GM12878 (cell line): ENCODE measurements around the gene ATXN2. TPM values are rescaled to one million over a fixed set of nuclear protein-coding genes. Genes with fewer than 3 reads are reported as not detected.

Source experiments
- EP300 ChIP-seq, 2 experiments: fragments of 150-350 bp in 1 of 2; IDR thresholded peaks; 2 replicates each; pipeline ENCODE4 v1.6.1; 2011 to 2012; ENCODE audit warnings: low read depth in 2 of 2, low read length in 2 of 2, borderline replicate concordance in 1 of 2, improper control_type of control experiment in 1 of 2, inconsistent platforms in 1 of 2; ENCODE audit not compliant: control insufficient read depth in 1 of 2
- HDGF ChIP-seq: fragments of 450-650 bp; IDR thresholded peaks from 2 replicates; pipeline ENCODE4 v1.6.1; 2016; ENCODE audit warnings: antibody characterized with exemption
- IKZF2 ChIP-seq, 2 experiments: fragments of 450-650 bp; IDR thresholded peaks; 2 replicates each; pipeline ENCODE4 v1.6.1; 2017; ENCODE audit warnings: mild to moderate bottlenecking in 2 of 2, moderate library complexity in 2 of 2
- MYC ChIP-seq: IDR thresholded peaks from 2 replicates; pipeline ENCODE4 v1.6.1; 2011; ENCODE audit warnings: mild to moderate bottlenecking, low read length, moderate library complexity, inconsistent platforms; ENCODE audit not compliant: insufficient read depth, insufficient replicate concordance, insufficient read length, severe bottlenecking
- NFXL1 ChIP-seq: fragments of 450-650 bp; IDR thresholded peaks from 2 replicates; pipeline ENCODE4 v1.6.1; 2017; ENCODE audit warnings: antibody characterized with exemption, mild to moderate bottlenecking, borderline replicate concordance
- SP1 ChIP-seq: IDR thresholded peaks from one replicate; pipeline ENCODE4 v1.6.1; 2011; ENCODE audit warnings: low read depth, low read length
- SREBF2 ChIP-seq: IDR thresholded peaks from 2 replicates; pipeline ENCODE4 v1.6.1; 2012; ENCODE audit warnings: mild to moderate bottlenecking, low read length
- SUPT20H ChIP-seq: IDR thresholded peaks from 2 replicates; pipeline ENCODE4 v1.6.1; 2011; ENCODE audit warnings: low read depth, mild to moderate bottlenecking, low read length, moderate library complexity, borderline replicate concordance; ENCODE audit not compliant: control insufficient read depth
- polyA plus RNA-seq, 11 experiments: library from polyadenylated mRNA; depleted of rRNA in 4 of 11; unstranded in 6 of 11; stranded (reverse) in 5 of 11; fragments of >200 nt; fragmentation: Nextera tagmentation in 4 of 11; fragmentation: Illumina TruSeq in 1 of 11; extraction: Ambion mirVana in 4 of 11; extraction: Trizol in 1 of 11; gene quantifications; 1 replicate in 1 of 11; 2 replicates in 10 of 11; pipeline versions ENCODE4 v1.2.1 to v1.2.3, GENCODE V29; 2011 to 2016; ENCODE audit warnings: inconsistent platforms in 2 of 11, missing spikeins in 2 of 11, low read depth in 1 of 11
- total RNA-seq, 4 experiments: library from RNA; depleted of rRNA in 3 of 4; stranded (reverse); fragments of >200 nt in 3 of 4; fragmentation: Illumina TruSeq in 1 of 4; extraction: Trizol in 1 of 4; gene quantifications; 2 replicates each; pipeline versions ENCODE4 v1.2.1 to v1.2.3, GENCODE V29; 2013 to 2021
- TF ChIP-seq, protein P1 (sequence below): IDR thresholded peaks from 2 replicates; pipeline ENCODE4 v1.6.1; 2011; ENCODE audit warnings: mild to moderate bottlenecking, low read depth, low read length, moderate library complexity; ENCODE audit not compliant: insufficient replicate concordance
- TF ChIP-seq, protein P2 (sequence below): fragments of 150-350 bp; IDR thresholded peaks from 2 replicates; pipeline ENCODE4 v1.6.1; 2016; ENCODE audit warnings: low read depth, low read length
- TF ChIP-seq, protein P3 (sequence below): fragments of 450-650 bp; IDR thresholded peaks from 2 replicates; pipeline ENCODE4 v1.6.1; 2016; ENCODE audit warnings: mild to moderate bottlenecking
- TF ChIP-seq, protein P4 (sequence below): fragments of 450-650 bp; IDR thresholded peaks from 2 replicates; pipeline ENCODE4 v1.6.1; 2016; ENCODE audit warnings: mild to moderate bottlenecking
- TF ChIP-seq, protein P5 (sequence below): fragments of 450-650 bp; formaldehyde crosslinking; IDR thresholded peaks from 2 replicates; pipeline ENCODE4 v1.4.0; 2020; ENCODE audit warnings: mild to moderate bottlenecking, moderate library complexity

ATXN2 gene
- total and polyA plus RNA-seq, 10 of the 15 experiments (the other 5 are each of a cell fraction or from before 2014, with no cell fraction given), result 8.8 to 31.5 (median 19.0) TPM

DNA sequence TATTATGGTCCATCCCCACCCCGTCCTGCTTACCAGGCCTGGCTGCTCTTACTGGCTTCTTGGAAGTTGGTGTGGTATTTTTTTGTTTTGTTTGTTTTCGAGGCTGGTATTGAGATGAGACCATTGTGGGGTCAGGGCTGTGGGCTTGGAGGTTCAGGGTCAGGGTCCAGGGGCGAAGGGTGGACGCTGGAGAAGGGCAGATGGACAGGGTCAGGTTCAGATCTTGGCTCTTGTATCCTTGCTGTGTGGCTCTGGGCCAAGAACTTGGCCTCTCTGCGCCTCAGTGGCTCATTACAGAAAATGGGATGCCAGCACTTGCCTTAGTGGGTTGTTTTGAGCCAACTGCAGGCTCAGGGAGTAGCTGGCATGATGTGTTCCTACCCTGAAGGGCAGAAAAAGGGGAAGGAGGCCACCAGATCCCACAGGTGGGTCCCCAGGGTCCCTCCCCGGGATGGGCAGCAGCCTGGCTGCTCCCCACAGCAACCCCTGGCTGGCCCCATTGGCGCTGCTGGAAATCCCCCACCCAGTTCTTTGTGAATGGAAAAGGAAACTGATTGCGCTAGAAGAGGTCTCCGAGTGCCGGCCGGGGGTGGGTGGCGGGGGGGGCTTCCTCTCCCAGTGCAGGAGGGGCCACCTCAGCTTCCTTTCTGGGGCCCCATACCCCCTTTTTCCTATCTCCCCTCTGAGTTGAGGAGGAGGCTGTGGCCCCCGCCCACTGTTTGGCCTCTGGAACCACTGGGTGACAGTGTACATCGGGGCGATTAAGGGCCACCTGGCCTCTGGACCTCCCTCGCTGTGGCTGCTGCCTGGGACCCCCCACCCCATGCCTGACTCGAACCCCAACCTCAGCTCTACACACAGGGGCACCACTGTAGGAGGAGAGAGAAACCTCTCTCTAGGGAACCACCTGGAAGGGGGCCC is 168.4 kb downstream of the ATXN2 start (continued):
- TF ChIP-seq, protein P1, sequence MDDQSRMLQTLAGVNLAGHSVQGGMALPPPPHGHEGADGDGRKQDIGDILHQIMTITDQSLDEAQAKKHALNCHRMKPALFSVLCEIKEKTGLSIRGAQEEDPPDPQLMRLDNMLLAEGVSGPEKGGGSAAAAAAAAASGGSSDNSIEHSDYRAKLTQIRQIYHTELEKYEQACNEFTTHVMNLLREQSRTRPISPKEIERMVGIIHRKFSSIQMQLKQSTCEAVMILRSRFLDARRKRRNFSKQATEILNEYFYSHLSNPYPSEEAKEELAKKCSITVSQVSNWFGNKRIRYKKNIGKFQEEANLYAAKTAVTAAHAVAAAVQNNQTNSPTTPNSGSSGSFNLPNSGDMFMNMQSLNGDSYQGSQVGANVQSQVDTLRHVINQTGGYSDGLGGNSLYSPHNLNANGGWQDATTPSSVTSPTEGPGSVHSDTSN, result no peak
- TF ChIP-seq, protein P2, sequence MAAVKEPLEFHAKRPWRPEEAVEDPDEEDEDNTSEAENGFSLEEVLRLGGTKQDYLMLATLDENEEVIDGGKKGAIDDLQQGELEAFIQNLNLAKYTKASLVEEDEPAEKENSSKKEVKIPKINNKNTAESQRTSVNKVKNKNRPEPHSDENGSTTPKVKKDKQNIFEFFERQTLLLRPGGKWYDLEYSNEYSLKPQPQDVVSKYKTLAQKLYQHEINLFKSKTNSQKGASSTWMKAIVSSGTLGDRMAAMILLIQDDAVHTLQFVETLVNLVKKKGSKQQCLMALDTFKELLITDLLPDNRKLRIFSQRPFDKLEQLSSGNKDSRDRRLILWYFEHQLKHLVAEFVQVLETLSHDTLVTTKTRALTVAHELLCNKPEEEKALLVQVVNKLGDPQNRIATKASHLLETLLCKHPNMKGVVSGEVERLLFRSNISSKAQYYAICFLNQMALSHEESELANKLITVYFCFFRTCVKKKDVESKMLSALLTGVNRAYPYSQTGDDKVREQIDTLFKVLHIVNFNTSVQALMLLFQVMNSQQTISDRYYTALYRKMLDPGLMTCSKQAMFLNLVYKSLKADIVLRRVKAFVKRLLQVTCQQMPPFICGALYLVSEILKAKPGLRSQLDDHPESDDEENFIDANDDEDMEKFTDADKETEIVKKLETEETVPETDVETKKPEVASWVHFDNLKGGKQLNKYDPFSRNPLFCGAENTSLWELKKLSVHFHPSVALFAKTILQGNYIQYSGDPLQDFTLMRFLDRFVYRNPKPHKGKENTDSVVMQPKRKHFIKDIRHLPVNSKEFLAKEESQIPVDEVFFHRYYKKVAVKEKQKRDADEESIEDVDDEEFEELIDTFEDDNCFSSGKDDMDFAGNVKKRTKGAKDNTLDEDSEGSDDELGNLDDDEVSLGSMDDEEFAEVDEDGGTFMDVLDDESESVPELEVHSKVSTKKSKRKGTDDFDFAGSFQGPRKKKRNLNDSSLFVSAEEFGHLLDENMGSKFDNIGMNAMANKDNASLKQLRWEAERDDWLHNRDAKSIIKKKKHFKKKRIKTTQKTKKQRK, result no peak
- 0 out of 2 replicates have a peak, but pooled peaks have one; percentile 56 for TF ChIP-seq NFXL1
- TF ChIP-seq, protein P3, sequence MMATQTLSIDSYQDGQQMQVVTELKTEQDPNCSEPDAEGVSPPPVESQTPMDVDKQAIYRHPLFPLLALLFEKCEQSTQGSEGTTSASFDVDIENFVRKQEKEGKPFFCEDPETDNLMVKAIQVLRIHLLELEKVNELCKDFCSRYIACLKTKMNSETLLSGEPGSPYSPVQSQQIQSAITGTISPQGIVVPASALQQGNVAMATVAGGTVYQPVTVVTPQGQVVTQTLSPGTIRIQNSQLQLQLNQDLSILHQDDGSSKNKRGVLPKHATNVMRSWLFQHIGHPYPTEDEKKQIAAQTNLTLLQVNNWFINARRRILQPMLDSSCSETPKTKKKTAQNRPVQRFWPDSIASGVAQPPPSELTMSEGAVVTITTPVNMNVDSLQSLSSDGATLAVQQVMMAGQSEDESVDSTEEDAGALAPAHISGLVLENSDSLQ, result peak; percentile 41
- TF ChIP-seq EP300 (IDR thresholded peaks at IDR 0.05; ENCODE audit: borderline replicate concordance in 1 of 2, control insufficient read depth in 1 of 2, low read depth in 2 of 2, low read length in 2 of 2), result peak in 1 of 2 experiments; percentile 15; a peak in 1 of 4 replicates
- peak; percentile 84 for TF ChIP-seq HDGF
- no peak for TF ChIP-seq MYC
- TF ChIP-seq SUPT20H, result no peak
- peak; percentile 81 to 85 for TF ChIP-seq IKZF2 (IDR thresholded peaks at IDR 0.05)
- TF ChIP-seq, protein P4, sequence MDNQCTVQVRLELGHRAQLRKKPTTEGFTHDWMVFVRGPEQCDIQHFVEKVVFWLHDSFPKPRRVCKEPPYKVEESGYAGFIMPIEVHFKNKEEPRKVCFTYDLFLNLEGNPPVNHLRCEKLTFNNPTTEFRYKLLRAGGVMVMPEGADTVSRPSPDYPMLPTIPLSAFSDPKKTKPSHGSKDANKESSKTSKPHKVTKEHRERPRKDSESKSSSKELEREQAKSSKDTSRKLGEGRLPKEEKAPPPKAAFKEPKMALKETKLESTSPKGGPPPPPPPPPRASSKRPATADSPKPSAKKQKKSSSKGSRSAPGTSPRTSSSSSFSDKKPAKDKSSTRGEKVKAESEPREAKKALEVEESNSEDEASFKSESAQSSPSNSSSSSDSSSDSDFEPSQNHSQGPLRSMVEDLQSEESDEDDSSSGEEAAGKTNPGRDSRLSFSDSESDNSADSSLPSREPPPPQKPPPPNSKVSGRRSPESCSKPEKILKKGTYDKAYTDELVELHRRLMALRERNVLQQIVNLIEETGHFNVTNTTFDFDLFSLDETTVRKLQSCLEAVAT, result peak; percentile 71
- TF ChIP-seq SREBF2, result no peak
- TF ChIP-seq, protein P5, sequence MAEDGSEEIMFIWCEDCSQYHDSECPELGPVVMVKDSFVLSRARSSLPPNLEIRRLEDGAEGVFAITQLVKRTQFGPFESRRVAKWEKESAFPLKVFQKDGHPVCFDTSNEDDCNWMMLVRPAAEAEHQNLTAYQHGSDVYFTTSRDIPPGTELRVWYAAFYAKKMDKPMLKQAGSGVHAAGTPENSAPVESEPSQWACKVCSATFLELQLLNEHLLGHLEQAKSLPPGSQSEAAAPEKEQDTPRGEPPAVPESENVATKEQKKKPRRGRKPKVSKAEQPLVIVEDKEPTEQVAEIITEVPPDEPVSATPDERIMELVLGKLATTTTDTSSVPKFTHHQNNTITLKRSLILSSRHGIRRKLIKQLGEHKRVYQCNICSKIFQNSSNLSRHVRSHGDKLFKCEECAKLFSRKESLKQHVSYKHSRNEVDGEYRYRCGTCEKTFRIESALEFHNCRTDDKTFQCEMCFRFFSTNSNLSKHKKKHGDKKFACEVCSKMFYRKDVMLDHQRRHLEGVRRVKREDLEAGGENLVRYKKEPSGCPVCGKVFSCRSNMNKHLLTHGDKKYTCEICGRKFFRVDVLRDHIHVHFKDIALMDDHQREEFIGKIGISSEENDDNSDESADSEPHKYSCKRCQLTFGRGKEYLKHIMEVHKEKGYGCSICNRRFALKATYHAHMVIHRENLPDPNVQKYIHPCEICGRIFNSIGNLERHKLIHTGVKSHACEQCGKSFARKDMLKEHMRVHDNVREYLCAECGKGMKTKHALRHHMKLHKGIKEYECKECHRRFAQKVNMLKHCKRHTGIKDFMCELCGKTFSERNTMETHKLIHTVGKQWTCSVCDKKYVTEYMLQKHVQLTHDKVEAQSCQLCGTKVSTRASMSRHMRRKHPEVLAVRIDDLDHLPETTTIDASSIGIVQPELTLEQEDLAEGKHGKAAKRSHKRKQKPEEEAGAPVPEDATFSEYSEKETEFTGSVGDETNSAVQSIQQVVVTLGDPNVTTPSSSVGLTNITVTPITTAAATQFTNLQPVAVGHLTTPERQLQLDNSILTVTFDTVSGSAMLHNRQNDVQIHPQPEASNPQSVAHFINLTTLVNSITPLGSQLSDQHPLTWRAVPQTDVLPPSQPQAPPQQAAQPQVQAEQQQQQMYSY (CRISPR knock-in tag), result no peak
- peak; percentile 60 for TF ChIP-seq SP1
